Mesodermal cell (in vitro differentiated cells): ENCODE measurements around the gene ATP8B1.

Experiments
- H3K27ac ChIP-seq: 2 replicates; pipeline ENCODE4 v1.7.0; 2013; ENCODE audit warnings: mild to moderate bottlenecking, low read depth, low read length, moderate library complexity; ENCODE audit not compliant: severe bottlenecking
- H3K36me3 ChIP-seq: 2 replicates; pipeline ENCODE4 v1.7.1; 2013; ENCODE audit warnings: mild to moderate bottlenecking, low read length, moderate library complexity; ENCODE audit not compliant: control insufficient read depth, insufficient read depth
- H3K4me1 ChIP-seq: one replicate; pipeline ENCODE4 v1.7.1; 2013; ENCODE audit warnings: mild to moderate bottlenecking, low read length; ENCODE audit not compliant: insufficient read depth, control insufficient read depth, poor library complexity, severe bottlenecking
- H3K4me3 ChIP-seq: 2 replicates; pipeline ENCODE4 v1.7.0; 2013; ENCODE audit warnings: low read length, control low read depth, mild to moderate bottlenecking; ENCODE audit not compliant: insufficient read depth, poor library complexity, severe bottlenecking; ENCODE audit errors: extremely low read depth
- H3K9me3 ChIP-seq: 2 replicates; pipeline ENCODE4 v1.7.1; 2013; ENCODE audit warnings: mild to moderate bottlenecking, low read length, moderate library complexity; ENCODE audit not compliant: control insufficient read depth
- WGBS, 2 experiments: methylation state at CpG; one replicate each; pipeline ENCODE4 v1.1.5; 2013; ENCODE audit warnings: missing lambda C conversion rate in 2 of 2; ENCODE audit not compliant: insufficient coverage in 2 of 2; 5-methylcytosine and 5-hydroxymethylcytosine counted together

Gene ATP8B1

GRCh38 chr18:57805117-57805516, 2.0 kb upstream of the ATP8B1 start:
- H3K4me3 ChIP-seq = no peak overlapping the region
- H3K36me3 ChIP-seq = no peaks in the 10 kb centered on the region
- H3K4me1 ChIP-seq = peaks cover 23% of the 10 kb centered on the region
- no peak overlapping the region for H3K27ac ChIP-seq
- 89 to 100% methylated on average over 3 of the region's 6 CpGs for whole genome bisulfite sequencing, 2 experiments
- no peaks in the 10 kb centered on the region for H3K9me3 ChIP-seq

GRCh38 chr18:57804557-57804956, 1.4 kb upstream of the ATP8B1 start:
- Histone ChIP-seq H3K36me3 (no peaks in the 10 kb centered on the region), H3K4me1 (peaks cover 23% of the 10 kb centered on the region), H3K27ac (no peak overlapping the region), H3K9me3 (no peaks in the 10 kb centered on the region), H3K4me3 (no peak overlapping the region)
- WGBS, 2 experiments = 83 to 89% methylated on average over 6 of the region's 6 CpGs

DNA sequence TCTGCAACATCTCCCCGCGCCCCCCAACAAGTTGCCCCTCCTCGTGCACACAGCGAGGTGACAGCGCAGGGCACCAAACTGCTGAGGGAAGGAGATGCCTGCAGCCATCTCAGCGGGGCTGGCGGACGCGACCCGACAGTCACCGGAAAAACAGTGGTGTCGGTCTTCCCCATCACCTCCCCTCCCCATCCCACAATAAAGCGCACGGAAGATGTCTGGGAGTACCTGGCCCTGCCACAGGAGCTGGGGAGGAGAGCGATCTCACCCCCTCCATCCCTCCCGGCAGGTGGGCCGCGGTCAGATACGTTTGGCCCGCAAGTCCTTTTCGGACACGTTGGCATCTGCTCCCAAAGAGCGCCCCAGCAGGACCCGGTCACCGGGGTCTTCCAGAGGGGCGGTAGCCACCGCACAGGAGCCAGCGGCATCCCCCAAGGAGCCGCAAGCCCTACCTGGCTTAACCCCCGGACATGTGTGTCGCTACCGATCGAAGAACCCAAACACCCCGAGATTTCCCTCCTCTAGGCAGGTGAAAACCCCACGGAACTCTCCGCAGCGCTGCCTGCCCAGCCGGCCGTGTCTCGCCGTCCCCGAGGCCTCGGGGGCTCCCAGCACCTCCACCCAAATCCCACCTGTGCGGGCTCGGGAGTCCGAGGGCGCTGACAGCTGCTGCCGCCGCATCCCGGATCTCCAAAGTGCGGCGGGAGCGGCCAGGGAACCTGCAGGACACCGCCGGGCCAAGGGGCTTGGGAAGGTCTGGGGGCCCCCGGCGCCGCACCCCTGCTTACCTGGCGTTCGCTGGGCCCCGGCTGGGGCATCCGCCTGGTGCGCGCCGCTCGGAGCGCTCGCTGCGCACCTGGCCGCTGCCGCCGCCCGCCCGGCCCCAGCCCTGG, 657 bp downstream of the ATP8B1 start:
- H3K36me3 ChIP-seq = no peaks in the 10 kb centered on the region
- 0 to 1% methylated on average over 54 to 56 of the region's 74 CpGs for WGBS, 2 experiments
- no peaks in the 10 kb centered on the region for H3K9me3 ChIP-seq
- peak overlapping the region; percentile 42 for H3K4me3 ChIP-seq
- peaks cover 20% of the 10 kb centered on the region for H3K4me1 ChIP-seq
- no peak overlapping the region for H3K27ac ChIP-seq

DNA sequence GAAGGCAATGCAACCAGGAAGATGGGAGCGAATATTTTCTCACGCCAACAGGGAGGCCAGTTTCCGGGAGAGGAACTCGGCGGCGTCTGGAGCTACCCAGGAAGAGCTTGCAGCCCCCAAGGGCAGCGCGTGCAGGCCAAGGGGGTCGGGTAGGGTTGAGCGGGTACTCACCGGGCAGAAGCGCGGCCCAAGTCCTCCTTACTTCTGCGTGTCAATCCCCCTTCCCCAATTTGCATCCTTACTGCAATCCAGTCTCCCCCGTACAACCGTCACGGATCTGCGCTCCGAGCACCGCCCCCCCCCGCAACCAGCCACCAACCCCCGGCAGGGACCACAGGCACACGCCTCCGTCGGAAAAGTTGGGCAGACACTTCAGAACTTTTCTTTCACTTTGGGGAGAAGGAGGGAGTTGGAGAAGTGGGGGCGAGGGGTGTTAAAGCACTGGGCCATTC, 1.3 kb downstream of the ATP8B1 start:
- Histone ChIP-seq H3K9me3 (no peaks in the 10 kb centered on the region), H3K36me3 (no peaks in the 10 kb centered on the region), H3K4me3 (peak overlapping the region; percentile 42), H3K4me1 (peaks cover 13% of the 10 kb centered on the region), H3K27ac (no peak overlapping the region)
- WGBS, 2 experiments = 3% methylated on average over 13 of the region's 26 CpGs; no CpG with 5 or more reads in 1 of the 2 experiments

DNA sequence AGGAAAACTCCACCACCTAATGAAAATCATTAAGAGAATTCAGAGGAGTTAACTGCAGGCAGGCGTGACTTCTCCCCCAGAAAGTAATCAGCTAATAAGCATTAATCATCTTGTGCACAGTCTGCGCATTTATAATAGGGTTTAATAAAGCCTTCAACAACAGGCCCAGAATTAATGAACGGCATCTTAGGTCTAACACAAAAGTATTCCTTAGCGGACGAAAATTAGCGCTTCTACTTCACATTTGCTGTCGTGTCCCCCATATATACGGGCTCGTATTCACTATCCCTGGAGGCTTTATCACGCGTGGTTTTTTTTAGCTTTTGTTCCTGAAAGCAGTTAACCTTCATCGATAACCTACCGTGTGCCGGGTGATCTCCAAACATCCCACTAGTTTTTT, 1.8 kb downstream of the ATP8B1 start:
- Histone ChIP-seq H3K27ac (no peak overlapping the region), H3K4me3 (peak overlapping the region; percentile 42), H3K4me1 (peaks cover 11% of the 10 kb centered on the region), H3K36me3 (no peaks in the 10 kb centered on the region), H3K9me3 (no peaks in the 10 kb centered on the region)
- 40 to 43% methylated on average over 11 to 13 of the region's 14 CpGs for WGBS, 2 experiments

- 75 to 88% methylated on average over 3 to 4 of the region's 4 CpGs for WGBS, 2 experiments
- no peak overlapping the region for H3K27ac ChIP-seq
- no peak overlapping the region for H3K4me3 ChIP-seq
- peaks cover 3% of the 10 kb centered on the region for H3K9me3 ChIP-seq
- H3K4me1 ChIP-seq = peaks cover 11% of the 10 kb centered on the region
- no peaks in the 10 kb centered on the region for H3K36me3 ChIP-seq
Measured at GRCh38 chr18:57798713-57799373, 4.3 kb downstream of the ATP8B1 start.

GRCh38 chr18:57797209-57797651, 5.9 kb downstream of the ATP8B1 start:
- H3K4me3 ChIP-seq = no peak overlapping the region
- no peak overlapping the region for H3K27ac ChIP-seq
- peaks cover 13% of the 10 kb centered on the region for H3K4me1 ChIP-seq
- H3K36me3 ChIP-seq = no peaks in the 10 kb centered on the region
- WGBS, 2 experiments = 68 to 93% methylated on average over 2 to 3 of the region's 3 CpGs
- H3K9me3 ChIP-seq = peaks cover 3% of the 10 kb centered on the region

GRCh38 chr18:57794951-57795728, 8.0 kb downstream of the ATP8B1 start:
- H3K27ac ChIP-seq = no peak overlapping the region
- no peak overlapping the region for H3K4me3 ChIP-seq
- H3K36me3 ChIP-seq = no peaks in the 10 kb centered on the region
- peaks cover 6% of the 10 kb centered on the region for H3K4me1 ChIP-seq
- no CpG with 5 or more reads among the region's 4 CpGs for WGBS, 2 experiments
- peaks cover 3% of the 10 kb centered on the region for H3K9me3 ChIP-seq

- Histone ChIP-seq H3K4me3 (no peak overlapping the region), H3K27ac (no peak overlapping the region), H3K9me3 (peaks cover 3% of the 10 kb centered on the region), H3K4me1 (peaks cover 18% of the 10 kb centered on the region), H3K36me3 (no peaks in the 10 kb centered on the region)
- WGBS, 2 experiments = 73 to 90% methylated on average over 2 to 3 of the region's 3 CpGs
Measured at GRCh38 chr18:57793302-57793986, 9.7 kb downstream of the ATP8B1 start.
